OCI-LY1 (cell line): Measurements from ENCODE around the gene HLF.

Source experiments
- H2AFZ ChIP-seq: fragments of 200-600 bp; sonication (generic), shearing (Covaris generic); 2 replicates; pipeline ENCODE4 v1.6.0; 2014; ENCODE audit warnings: antibody characterized with exemption, mild to moderate bottlenecking, low read length
- H3F3A ChIP-seq: fragments of 200-600 bp; sonication (generic), shearing (Covaris generic); 2 replicates; pipeline ENCODE4 v1.6.0; 2014; ENCODE audit warnings: mild to moderate bottlenecking, antibody characterized with exemption, low read length, moderate library complexity; ENCODE audit not compliant: insufficient read depth
- H3K27ac ChIP-seq: fragments of 200-600 bp; sonication (generic); 2 replicates; pipeline ENCODE4 v1.5.1; 2014; ENCODE audit warnings: low read length, mixed run types, mild to moderate bottlenecking, low read depth; ENCODE audit not compliant: poor library complexity, severe bottlenecking
- H3K27me3 ChIP-seq: fragments of 200-600 bp; sonication (generic); 2 replicates; pipeline ENCODE4 v1.6.0; 2014; ENCODE audit warnings: antibody characterized with exemption, mild to moderate bottlenecking, low read length, moderate library complexity; ENCODE audit not compliant: insufficient read depth
- H3K36me3 ChIP-seq: fragments of 200-600 bp; sonication (generic); 2 replicates; pipeline ENCODE4 v1.6.1; 2014; ENCODE audit warnings: mild to moderate bottlenecking, antibody characterized with exemption, low read length, moderate library complexity, mixed read lengths; ENCODE audit not compliant: insufficient read depth
- H3K4me1 ChIP-seq: fragments of 200-600 bp; sonication (generic); 2 replicates; pipeline ENCODE4 v1.5.1; 2014; ENCODE audit warnings: mild to moderate bottlenecking, low read length, moderate library complexity; ENCODE audit not compliant: insufficient read depth, severe bottlenecking
- H3K4me2 ChIP-seq: fragments of 200-600 bp; sonication (generic), shearing (Covaris generic); 2 replicates; pipeline ENCODE4 v1.6.1; 2014; ENCODE audit warnings: low read length
- H3K4me3 ChIP-seq: fragments of 200-600 bp; sonication (generic); 2 replicates; pipeline ENCODE4 v1.5.1; 2014; ENCODE audit warnings: low read length, low read depth, mild to moderate bottlenecking, mixed read lengths; ENCODE audit not compliant: poor library complexity, severe bottlenecking
- H3K79me2 ChIP-seq: fragments of 200-600 bp; shearing (Covaris generic); 2 replicates; pipeline ENCODE4 v1.6.1; 2016; ENCODE audit warnings: mixed run types, low read length, mixed read lengths; ENCODE audit not compliant: insufficient read depth
- H3K9ac ChIP-seq: fragments of 200-600 bp; sonication (generic), shearing (Covaris generic); 2 replicates; pipeline ENCODE4 v1.6.1; 2014; ENCODE audit warnings: mild to moderate bottlenecking, low read length, mixed read lengths
- H3K9me2 ChIP-seq: fragments of 200-600 bp; sonication (generic), shearing (Covaris generic); 2 replicates; pipeline ENCODE4 v1.6.1; 2014; ENCODE audit warnings: low read depth, mild to moderate bottlenecking, low read length, mixed read lengths
- H3K9me3 ChIP-seq: fragments of 200-600 bp; shearing (Covaris generic); 2 replicates; pipeline ENCODE4 v1.6.1; 2014; ENCODE audit warnings: low read length, mixed read lengths
- H4K20me1 ChIP-seq: fragments of 200-600 bp; sonication (generic), shearing (Covaris generic); 2 replicates; pipeline ENCODE4 v1.6.0; 2016; ENCODE audit warnings: mild to moderate bottlenecking, low read length; ENCODE audit not compliant: insufficient read depth
- EZH2 ChIP-seq: fragments of 200-600 bp; sonication (generic), shearing (Covaris generic); IDR thresholded peaks from 2 replicates; pipeline ENCODE4 v1.8.0; 2017; ENCODE audit warnings: borderline replicate concordance, mixed run types, mild to moderate bottlenecking, antibody characterized with exemption, low read length, moderate library complexity, mixed read lengths
- TF ChIP-seq, protein P1 (sequence below): fragments of 200-600 bp; sonication (generic), shearing (Covaris generic); IDR thresholded peaks from 2 replicates; pipeline ENCODE4 v1.5.1; 2017; ENCODE audit warnings: mild to moderate bottlenecking, antibody characterized with exemption, low read length, moderate library complexity, mixed read lengths

Gene HLF, protein sequence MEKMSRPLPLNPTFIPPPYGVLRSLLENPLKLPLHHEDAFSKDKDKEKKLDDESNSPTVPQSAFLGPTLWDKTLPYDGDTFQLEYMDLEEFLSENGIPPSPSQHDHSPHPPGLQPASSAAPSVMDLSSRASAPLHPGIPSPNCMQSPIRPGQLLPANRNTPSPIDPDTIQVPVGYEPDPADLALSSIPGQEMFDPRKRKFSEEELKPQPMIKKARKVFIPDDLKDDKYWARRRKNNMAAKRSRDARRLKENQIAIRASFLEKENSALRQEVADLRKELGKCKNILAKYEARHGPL

GRCh38 chr17:55264645-55265298 is at the start of gene HLF:
HLF (plus strand) TSS chr17:55264960; CDS start chr17:55265485, 525 bp downstream.
- Histone ChIP-seq H3K79me2 (no peaks in the 10 kb centered on the region), H3K9me2 (no peaks in the 10 kb centered on the region), H4K20me1 (no peaks in the 10 kb centered on the region), H2AFZ (no peak within 1 kb of the TSS), H3K4me2 (no peak within 1 kb of the TSS), H3K36me3 (no peaks in the 10 kb centered on the region), H3K9ac (no peak within 1 kb of the TSS), H3K4me3 (no peak within 1 kb of the TSS), H3K4me1 (no peaks in the 10 kb centered on the region), H3K9me3 (no peaks in the 10 kb centered on the region), H3K27ac (no peak within 1 kb of the TSS), H3K27me3 (no peaks in the 10 kb centered on the region), H3F3A (no peaks in the 10 kb centered on the region)
- no peak for TF ChIP-seq EZH2
- TF ChIP-seq, protein P1, sequence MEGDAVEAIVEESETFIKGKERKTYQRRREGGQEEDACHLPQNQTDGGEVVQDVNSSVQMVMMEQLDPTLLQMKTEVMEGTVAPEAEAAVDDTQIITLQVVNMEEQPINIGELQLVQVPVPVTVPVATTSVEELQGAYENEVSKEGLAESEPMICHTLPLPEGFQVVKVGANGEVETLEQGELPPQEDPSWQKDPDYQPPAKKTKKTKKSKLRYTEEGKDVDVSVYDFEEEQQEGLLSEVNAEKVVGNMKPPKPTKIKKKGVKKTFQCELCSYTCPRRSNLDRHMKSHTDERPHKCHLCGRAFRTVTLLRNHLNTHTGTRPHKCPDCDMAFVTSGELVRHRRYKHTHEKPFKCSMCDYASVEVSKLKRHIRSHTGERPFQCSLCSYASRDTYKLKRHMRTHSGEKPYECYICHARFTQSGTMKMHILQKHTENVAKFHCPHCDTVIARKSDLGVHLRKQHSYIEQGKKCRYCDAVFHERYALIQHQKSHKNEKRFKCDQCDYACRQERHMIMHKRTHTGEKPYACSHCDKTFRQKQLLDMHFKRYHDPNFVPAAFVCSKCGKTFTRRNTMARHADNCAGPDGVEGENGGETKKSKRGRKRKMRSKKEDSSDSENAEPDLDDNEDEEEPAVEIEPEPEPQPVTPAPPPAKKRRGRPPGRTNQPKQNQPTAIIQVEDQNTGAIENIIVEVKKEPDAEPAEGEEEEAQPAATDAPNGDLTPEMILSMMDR: no peak

GRCh38 chr17:55215711-55216110 is 49.0 kb upstream of the HLF start:
- H3K9me3 ChIP-seq: no peaks in the 10 kb centered on the region
- H2AFZ ChIP-seq: no peak overlapping the region
- H3K36me3 ChIP-seq: no peaks in the 10 kb centered on the region
- no peaks in the 10 kb centered on the region for H3K4me1 ChIP-seq
- TF ChIP-seq, protein P1: no peak
- TF ChIP-seq EZH2: no peak
- H3K4me3 ChIP-seq: no peak overlapping the region
- no peaks in the 10 kb centered on the region for H3K27me3 ChIP-seq
- no peaks in the 10 kb centered on the region for H3K9me2 ChIP-seq
- H3K27ac ChIP-seq: no peak overlapping the region
- H3K79me2 ChIP-seq: no peaks in the 10 kb centered on the region
- no peaks in the 10 kb centered on the region for H4K20me1 ChIP-seq
- no peak overlapping the region for H3K9ac ChIP-seq
- H3F3A ChIP-seq: no peaks in the 10 kb centered on the region
- H3K4me2 ChIP-seq: no peak overlapping the region

DNA sequence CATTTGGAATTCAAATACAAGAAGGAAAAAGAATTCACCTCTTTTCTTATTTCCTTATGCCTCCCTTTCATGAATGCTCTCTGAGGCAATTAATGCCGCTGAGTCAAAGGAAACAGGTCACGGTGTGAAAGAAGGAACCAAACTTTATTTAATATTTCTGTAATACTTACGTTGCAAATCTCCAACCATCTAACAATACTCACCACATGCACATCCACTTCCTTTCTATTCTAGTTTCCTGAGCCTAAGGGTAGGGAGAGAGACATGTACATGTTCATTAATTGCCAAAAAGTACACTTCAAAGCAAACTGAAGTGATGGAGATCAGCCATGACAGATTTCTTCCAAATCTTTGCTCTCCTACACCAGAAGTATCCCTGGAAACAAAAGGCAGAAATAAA is 47.9 kb upstream of the HLF start:
- Histone ChIP-seq H3K27me3 (no peaks in the 10 kb centered on the region), H3K79me2 (no peaks in the 10 kb centered on the region), H3K9me2 (no peaks in the 10 kb centered on the region), H3K36me3 (no peaks in the 10 kb centered on the region), H3K4me3 (no peak overlapping the region), H3K9me3 (no peaks in the 10 kb centered on the region), H3F3A (no peaks in the 10 kb centered on the region), H2AFZ (no peak overlapping the region), H3K4me1 (no peaks in the 10 kb centered on the region), H4K20me1 (no peaks in the 10 kb centered on the region), H3K9ac (no peak overlapping the region), H3K4me2 (no peak overlapping the region), H3K27ac (no peak overlapping the region)
- no peak for TF ChIP-seq EZH2
- TF ChIP-seq, protein P1: no peak
